OCI-LY7 (cell line): Measurements from ENCODE around the gene CHD9NB. TPM values are rescaled to one million over a fixed set of nuclear protein-coding genes. Genes with fewer than 3 reads are reported as not detected.

Experiments
- BruUV-seq: library from RNA; stranded (reverse); fragments of 400-500 nt; replicated peaks from 2 replicates; lab custom pipeline; 2021; lab: Mats Ljungman, UMichigan
- CTCF ChIA-PET: fragments of 300-600 bp; sonication (Branson Sonifier 250); formaldehyde crosslinking; loops from one replicate; lab custom pipeline; 2022; ENCODE audit warnings: antibody characterized with exemption; ENCODE audit not compliant: unreplicated experiment; lab: Charles Lee
- POLR2A ChIA-PET: fragments of 300-600 bp; sonication (Branson Sonifier 250); formaldehyde crosslinking; loops from one replicate; lab custom pipeline; 2022; ENCODE audit warnings: antibody characterized with exemption; lab: Charles Lee
- DNase-seq: peaks from one replicate; pipeline ENCODE4 v3.0.0-alpha.2; 2015; ENCODE audit warnings: low spot score
- H2AFZ ChIP-seq: fragments of 200-600 bp; sonication (generic), shearing (Covaris generic); 2 replicates; pipeline ENCODE4 v1.6.1; 2014; ENCODE audit warnings: mild to moderate bottlenecking, antibody characterized with exemption, low read length, moderate library complexity
- H3K27ac ChIP-seq: fragments of 200-600 bp; sonication (generic); 2 replicates; pipeline ENCODE4 v1.5.1; 2014; ENCODE audit warnings: mixed run types, low read depth, mild to moderate bottlenecking, moderate library complexity, low read length, inconsistent platforms; ENCODE audit not compliant: poor library complexity, severe bottlenecking
- H3K36me3 ChIP-seq: fragments of 200-600 bp; sonication (generic); 2 replicates; pipeline ENCODE4 v1.6.1; 2014; ENCODE audit warnings: mild to moderate bottlenecking, antibody characterized with exemption, low read length, moderate library complexity, mixed read lengths; ENCODE audit not compliant: insufficient read depth
- H3K4me1 ChIP-seq: fragments of 200-600 bp; sonication (generic); 2 replicates; pipeline ENCODE4 v1.5.1; 2014; ENCODE audit warnings: mild to moderate bottlenecking, low read length; ENCODE audit not compliant: insufficient read depth, poor library complexity, severe bottlenecking
- H3K4me2 ChIP-seq: fragments of 200-600 bp; sonication (generic); 2 replicates; pipeline ENCODE4 v1.6.1; 2014; ENCODE audit warnings: mild to moderate bottlenecking, low read length
- H3K4me3 ChIP-seq: fragments of 200-600 bp; sonication (generic); 2 replicates; pipeline ENCODE4 v1.5.1; 2014; ENCODE audit warnings: mild to moderate bottlenecking, low read depth, low read length; ENCODE audit not compliant: poor library complexity, severe bottlenecking
- H3K79me2 ChIP-seq: fragments of 200-600 bp; sonication (generic); 2 replicates; pipeline ENCODE4 v1.6.1; 2016; ENCODE audit warnings: low read depth, mild to moderate bottlenecking, low read length, moderate library complexity, mixed read lengths; ENCODE audit not compliant: insufficient read depth
- H3K9me2 ChIP-seq: fragments of 200-600 bp; sonication (generic); 2 replicates; pipeline ENCODE4 v1.6.1; 2016; ENCODE audit warnings: mild to moderate bottlenecking, low read length, mixed read lengths; ENCODE audit not compliant: insufficient read depth
- H3K9me3 ChIP-seq: fragments of 200-600 bp; sonication (generic); 2 replicates; pipeline ENCODE4 v1.6.1; 2014; ENCODE audit warnings: mild to moderate bottlenecking, mixed run types, low read length, mixed read lengths
- H4K20me1 ChIP-seq: fragments of 200-600 bp; sonication (generic); 2 replicates; pipeline ENCODE4 v1.6.1; 2014; ENCODE audit warnings: mild to moderate bottlenecking, antibody characterized with exemption, low read length, moderate library complexity, mixed read lengths; ENCODE audit not compliant: insufficient read depth
- EZH2phosphoT487 ChIP-seq: fragments of 200-600 bp; sonication (generic); IDR thresholded peaks from 2 replicates; pipeline ENCODE4 v1.6.1; 2018; ENCODE audit warnings: low read depth, borderline replicate concordance, mild to moderate bottlenecking, mixed run types, antibody characterized with exemption, low read length, moderate library complexity, mixed read lengths
- intact Hi-C: fragments of 100-400 bp; cut with micrococcal nuclease; formaldehyde crosslinking; loops from one replicate; pipeline ENCODE4 v1.10.0; 2022; ENCODE audit not compliant: unreplicated experiment
- total RNA-seq, 2 experiments: library from RNA; depleted of rRNA in 1 of 2; stranded (reverse); fragments of >200 nt in 1 of 2; shearing (Covaris generic) in 1 of 2; gene quantifications; 2 replicates each; pipeline ENCODE4 v1.2.3, GENCODE V29; 2014 to 2022
- TF ChIP-seq, protein P1 (sequence below): fragments of 200-600 bp; sonication (generic); conservative IDR thresholded peaks from 2 replicates; pipeline ENCODE4 v1.5.1; 2014; ENCODE audit warnings: mild to moderate bottlenecking, antibody characterized with exemption, low read length, moderate library complexity, mixed read lengths

CHD9NB gene
- total RNA-seq, 2 experiments from 2014 or later: not detected

DNA sequence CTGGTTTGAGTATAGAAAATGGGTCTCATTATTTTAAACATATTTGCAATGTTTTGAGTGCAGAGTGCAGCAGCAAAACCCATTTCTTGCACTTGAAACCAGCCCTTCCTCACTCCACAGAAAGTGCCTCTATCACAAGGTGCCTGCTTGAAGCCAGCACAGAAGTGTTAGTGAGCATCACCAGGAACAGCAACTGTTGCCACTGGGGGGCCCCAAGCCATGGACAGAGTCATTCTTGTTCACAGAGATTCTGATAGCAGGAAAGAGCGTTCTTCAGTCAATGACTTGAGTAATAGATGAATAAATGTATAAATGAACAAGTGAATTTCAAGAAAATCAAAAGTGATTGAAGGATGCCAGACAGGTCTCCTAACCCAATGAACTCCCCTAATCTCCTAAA lies 45.6 kb downstream of the CHD9NB start:
- Histone ChIP-seq H4K20me1 (no peaks in the 10 kb centered on the region), H3K27ac (no peak overlapping the region), H3K36me3 (no peaks in the 10 kb centered on the region), H3K4me1 (no peaks in the 10 kb centered on the region), H3K79me2 (no peaks in the 10 kb centered on the region), H3K9me3 (no peaks in the 10 kb centered on the region), H3K4me2 (no peak overlapping the region), H2AFZ (no peak overlapping the region), H3K9me2 (no peaks in the 10 kb centered on the region), H3K4me3 (no peak overlapping the region)
- BruUV-seq: no TSS peak
- CTCF ChIA-PET: no interaction called here
- DNase-seq: peak; percentile 18
- intact Hi-C loops: no loop called here
- no peak for TF ChIP-seq EZH2phosphoT487
- TF ChIP-seq, protein P1, sequence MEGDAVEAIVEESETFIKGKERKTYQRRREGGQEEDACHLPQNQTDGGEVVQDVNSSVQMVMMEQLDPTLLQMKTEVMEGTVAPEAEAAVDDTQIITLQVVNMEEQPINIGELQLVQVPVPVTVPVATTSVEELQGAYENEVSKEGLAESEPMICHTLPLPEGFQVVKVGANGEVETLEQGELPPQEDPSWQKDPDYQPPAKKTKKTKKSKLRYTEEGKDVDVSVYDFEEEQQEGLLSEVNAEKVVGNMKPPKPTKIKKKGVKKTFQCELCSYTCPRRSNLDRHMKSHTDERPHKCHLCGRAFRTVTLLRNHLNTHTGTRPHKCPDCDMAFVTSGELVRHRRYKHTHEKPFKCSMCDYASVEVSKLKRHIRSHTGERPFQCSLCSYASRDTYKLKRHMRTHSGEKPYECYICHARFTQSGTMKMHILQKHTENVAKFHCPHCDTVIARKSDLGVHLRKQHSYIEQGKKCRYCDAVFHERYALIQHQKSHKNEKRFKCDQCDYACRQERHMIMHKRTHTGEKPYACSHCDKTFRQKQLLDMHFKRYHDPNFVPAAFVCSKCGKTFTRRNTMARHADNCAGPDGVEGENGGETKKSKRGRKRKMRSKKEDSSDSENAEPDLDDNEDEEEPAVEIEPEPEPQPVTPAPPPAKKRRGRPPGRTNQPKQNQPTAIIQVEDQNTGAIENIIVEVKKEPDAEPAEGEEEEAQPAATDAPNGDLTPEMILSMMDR: peak; percentile 50; the same call in 1 of the 2 replicates
- POLR2A ChIA-PET: no interaction called here

DNA sequence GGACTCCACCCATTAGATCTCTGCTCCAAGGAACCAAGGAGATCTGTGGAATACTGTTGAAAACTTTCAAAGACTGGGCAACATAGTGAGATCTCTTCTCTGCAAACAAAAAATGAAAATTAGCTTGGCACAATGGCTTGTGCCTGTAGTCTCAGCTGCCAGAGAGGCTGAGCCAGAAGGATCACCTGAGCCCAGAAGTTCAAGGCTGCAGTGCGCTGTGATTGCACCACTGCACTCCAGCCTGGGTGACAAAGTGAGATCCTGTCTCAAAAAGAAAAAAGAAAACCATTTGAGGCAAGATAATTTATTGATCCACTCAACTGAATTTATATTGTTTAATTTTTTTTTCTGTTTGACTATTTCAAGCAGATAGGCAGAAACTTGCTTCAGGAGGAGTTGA lies 54.8 kb downstream of the CHD9NB start:
- Histone ChIP-seq H3K9me2 (no peaks in the 10 kb centered on the region), H3K27ac (no peak overlapping the region), H3K4me1 (no peaks in the 10 kb centered on the region), H3K4me2 (no peak overlapping the region), H3K9me3 (no peaks in the 10 kb centered on the region), H4K20me1 (no peaks in the 10 kb centered on the region), H2AFZ (no peak overlapping the region), H3K4me3 (no peak overlapping the region), H3K79me2 (no peaks in the 10 kb centered on the region), H3K36me3 (no peaks in the 10 kb centered on the region)
- BruUV-seq: no TSS peak
- intact Hi-C loops: no loop called here
- no peak for DNase-seq
- ChIA-PET POLR2A (no interaction called here), CTCF (no interaction called here)
- TF ChIP-seq EZH2phosphoT487: no peak
- TF ChIP-seq, protein P1: no peak

DNA sequence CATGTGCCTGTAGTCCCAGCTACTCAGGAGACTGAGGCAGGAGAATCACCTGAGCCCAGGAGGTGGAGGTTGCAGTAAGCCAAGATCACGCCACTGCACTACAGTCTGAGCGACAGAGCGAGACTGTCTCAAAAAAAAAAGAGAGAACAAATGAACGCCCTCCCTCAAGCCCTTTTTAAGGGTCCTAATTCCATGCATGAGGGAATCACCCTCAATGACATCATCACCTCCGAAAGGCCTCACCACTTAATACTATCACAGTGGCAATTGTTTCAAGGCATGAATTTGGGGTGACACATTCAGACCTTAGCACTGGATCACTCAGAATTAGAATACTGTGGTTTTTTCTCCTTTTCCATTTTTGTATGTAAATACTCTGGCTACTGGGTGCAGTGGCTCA lies 57.8 kb downstream of the CHD9NB start:
- TF ChIP-seq EZH2phosphoT487: no peak
- TF ChIP-seq, protein P1: no peak
- CTCF ChIA-PET: no interaction called here
- no peak for DNase-seq
- no peaks in the 10 kb centered on the region for H3K4me1 ChIP-seq
- no peak overlapping the region for H3K4me3 ChIP-seq
- H3K4me2 ChIP-seq: no peak overlapping the region
- no peaks in the 10 kb centered on the region for H3K9me2 ChIP-seq
- no peaks in the 10 kb centered on the region for H3K79me2 ChIP-seq
- H4K20me1 ChIP-seq: no peaks in the 10 kb centered on the region
- no peak overlapping the region for H2AFZ ChIP-seq
- intact Hi-C loops: no loop called here
- POLR2A ChIA-PET: no interaction called here
- no TSS peak for BruUV-seq
- H3K27ac ChIP-seq: no peak overlapping the region
- no peaks in the 10 kb centered on the region for H3K36me3 ChIP-seq
- no peaks in the 10 kb centered on the region for H3K9me3 ChIP-seq
